Measurements from ENCODE around the gene KNCN.

DNA sequence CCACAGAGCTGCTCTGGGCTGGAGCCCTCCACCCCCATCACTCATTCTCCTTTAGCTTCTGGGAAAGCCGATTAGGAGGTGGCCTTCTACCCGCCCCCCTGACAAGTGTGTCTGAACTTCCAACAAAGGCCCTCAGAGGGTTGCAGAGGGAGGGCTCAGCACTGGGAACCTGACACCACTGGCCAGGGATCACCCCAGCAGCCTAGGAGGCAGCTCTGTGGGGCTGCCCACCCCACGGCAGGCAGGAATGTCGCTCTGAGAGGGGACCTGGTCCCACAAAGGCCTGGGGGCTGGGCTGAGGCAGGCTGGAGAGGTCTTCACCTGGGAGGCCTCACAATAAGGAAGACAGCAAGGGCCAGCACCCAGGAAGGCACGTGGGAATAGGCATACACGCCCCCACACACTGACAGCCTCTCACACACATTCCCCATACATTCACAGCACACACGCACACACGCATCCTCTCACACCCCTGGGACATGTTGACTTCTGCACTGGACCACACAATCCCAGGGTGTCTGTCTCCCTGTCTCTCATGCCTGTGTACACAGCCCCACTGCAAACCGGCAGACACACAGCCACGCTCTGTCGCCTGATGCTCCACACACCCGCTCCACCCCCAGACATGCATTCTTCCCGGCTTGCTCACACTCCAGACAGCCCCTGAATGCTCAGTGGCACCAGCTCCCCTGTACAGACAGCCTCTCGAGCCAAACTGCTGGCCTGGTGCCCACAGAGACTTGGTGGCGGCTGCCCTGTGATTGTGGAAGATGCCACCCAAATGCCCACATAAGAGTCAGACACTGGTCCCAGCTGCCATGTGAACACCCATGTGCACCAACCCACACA is 31.2 kb downstream of the KNCN start:
- no peak for TF ChIP-seq EZH2phosphoT487 (IDR thresholded peaks at IDR 0.05; ENCODE audit: low read length)
- TF ChIP-seq, protein P1, sequence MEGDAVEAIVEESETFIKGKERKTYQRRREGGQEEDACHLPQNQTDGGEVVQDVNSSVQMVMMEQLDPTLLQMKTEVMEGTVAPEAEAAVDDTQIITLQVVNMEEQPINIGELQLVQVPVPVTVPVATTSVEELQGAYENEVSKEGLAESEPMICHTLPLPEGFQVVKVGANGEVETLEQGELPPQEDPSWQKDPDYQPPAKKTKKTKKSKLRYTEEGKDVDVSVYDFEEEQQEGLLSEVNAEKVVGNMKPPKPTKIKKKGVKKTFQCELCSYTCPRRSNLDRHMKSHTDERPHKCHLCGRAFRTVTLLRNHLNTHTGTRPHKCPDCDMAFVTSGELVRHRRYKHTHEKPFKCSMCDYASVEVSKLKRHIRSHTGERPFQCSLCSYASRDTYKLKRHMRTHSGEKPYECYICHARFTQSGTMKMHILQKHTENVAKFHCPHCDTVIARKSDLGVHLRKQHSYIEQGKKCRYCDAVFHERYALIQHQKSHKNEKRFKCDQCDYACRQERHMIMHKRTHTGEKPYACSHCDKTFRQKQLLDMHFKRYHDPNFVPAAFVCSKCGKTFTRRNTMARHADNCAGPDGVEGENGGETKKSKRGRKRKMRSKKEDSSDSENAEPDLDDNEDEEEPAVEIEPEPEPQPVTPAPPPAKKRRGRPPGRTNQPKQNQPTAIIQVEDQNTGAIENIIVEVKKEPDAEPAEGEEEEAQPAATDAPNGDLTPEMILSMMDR (IDR thresholded peaks at IDR 0.05; ENCODE audit: low read length) = no peak
